A549 (cell line): ENCODE results near the gene MDFIC.

ENCODE experiments used
- CBX2 ChIP-seq: fragments of 200-600 bp; sonication (generic); IDR thresholded peaks from 2 replicates; pipeline ENCODE4 v1.6.1; 2016; ENCODE audit warnings: low read depth, mild to moderate bottlenecking, borderline replicate concordance
- CEBPB ChIP-seq, 2 experiments: fragments of >200 bp in 1 of 2; sonication (Bioruptor Twin) in 1 of 2; formaldehyde crosslinking in 1 of 2; IDR thresholded peaks; 2 replicates each; pipeline ENCODE4 v1.6.1; 2012 to 2016
- CHD2 ChIP-seq: fragments of 150-350 bp; IDR thresholded peaks from 2 replicates; pipeline ENCODE4 v1.6.1; 2014; ENCODE audit warnings: low read length; ENCODE audit not compliant: partially characterized antibody
- CTCF ChIP-seq: fragments of >200 bp; sonication (Bioruptor Twin); formaldehyde crosslinking; IDR thresholded peaks from 3 replicates; pipeline ENCODE4 v1.5.1; 2016
- ELK1 ChIP-seq: fragments of 150-350 bp; IDR thresholded peaks from 2 replicates; pipeline ENCODE4 v1.6.1; 2014; ENCODE audit warnings: low read depth, mild to moderate bottlenecking, low read length
- JUN ChIP-seq, 2 experiments: fragments of >200 bp; sonication (Bioruptor Twin); formaldehyde crosslinking; IDR thresholded peaks; 2 replicates in 1 of 2; 3 replicates in 1 of 2; pipeline ENCODE4 v1.6.1; 2016 to 2017
- NR3C1 ChIP-seq: fragments of >200 bp; sonication (Bioruptor Twin); formaldehyde crosslinking; IDR thresholded peaks from 3 replicates; pipeline ENCODE4 v1.6.1; 2017
- POLR2A ChIP-seq: IDR thresholded peaks from 2 replicates; pipeline ENCODE4 v1.6.1; 2012; ENCODE audit warnings: mild to moderate bottlenecking, low read length
- RAD21 ChIP-seq, 2 experiments: fragments of >200 bp in 1 of 2; sonication (Bioruptor Twin) in 1 of 2; formaldehyde crosslinking in 1 of 2; IDR thresholded peaks in 1 of 2; conservative IDR thresholded peaks in 1 of 2; 2 replicates in 1 of 2; 3 replicates in 1 of 2; pipeline ENCODE4 v1.6.1; 2012 to 2018; ENCODE audit warnings: inconsistent platforms in 1 of 2
- RCOR1 ChIP-seq: fragments of 150-350 bp; IDR thresholded peaks from 2 replicates; pipeline ENCODE4 v1.6.1; 2014; ENCODE audit warnings: antibody characterized with exemption, low read length, low read depth
- REST ChIP-seq: fragments of 200-600 bp; sonication (generic); IDR thresholded peaks from 2 replicates; pipeline ENCODE4 v1.6.1; 2016; ENCODE audit warnings: antibody characterized with exemption, mild to moderate bottlenecking, moderate library complexity
- RFX5 ChIP-seq: fragments of 450-650 bp; IDR thresholded peaks from 2 replicates; pipeline ENCODE4 v1.7.1; 2014; ENCODE audit warnings: antibody characterized with exemption, mild to moderate bottlenecking, moderate library complexity

- no peak for TF ChIP-seq ELK1
- TF ChIP-seq RAD21 (conservative IDR thresholded peaks at IDR 0.05 in 1 of 2, IDR thresholded peaks at IDR 0.05 in 1 of 2) = no peak
- TF ChIP-seq NR3C1 = no peak
- TF ChIP-seq RFX5 = no peak
- no peak for TF ChIP-seq CTCF
- TF ChIP-seq POLR2A = no peak
- TF ChIP-seq JUN (IDR thresholded peaks at IDR 0.05) = no peak
- TF ChIP-seq REST = no peak
- no peak for TF ChIP-seq CBX2
- TF ChIP-seq CEBPB (IDR thresholded peaks at IDR 0.05) = no peak
- TF ChIP-seq RCOR1 = no peak
- no peak for TF ChIP-seq CHD2
Observed at GRCh38 chr7:114979803-114980507, 58.1 kb downstream of the MDFIC start.
